HG02798 (cell line): Measurements from ENCODE around the gene ATP6V1B1.
A peak's percentile ranks its signal among the peaks of the same experiment; 100 is the strongest.

ENCODE experiments used
- ATAC-seq: cut with Tn5 transposase; IDR thresholded peaks from one replicate; pipeline ENCODE4 v1.9.1; 2021; ENCODE audit warnings: mild to moderate bottlenecking; ENCODE audit not compliant: unreplicated experiment, poor library complexity

Gene ATP6V1B1

DNA sequence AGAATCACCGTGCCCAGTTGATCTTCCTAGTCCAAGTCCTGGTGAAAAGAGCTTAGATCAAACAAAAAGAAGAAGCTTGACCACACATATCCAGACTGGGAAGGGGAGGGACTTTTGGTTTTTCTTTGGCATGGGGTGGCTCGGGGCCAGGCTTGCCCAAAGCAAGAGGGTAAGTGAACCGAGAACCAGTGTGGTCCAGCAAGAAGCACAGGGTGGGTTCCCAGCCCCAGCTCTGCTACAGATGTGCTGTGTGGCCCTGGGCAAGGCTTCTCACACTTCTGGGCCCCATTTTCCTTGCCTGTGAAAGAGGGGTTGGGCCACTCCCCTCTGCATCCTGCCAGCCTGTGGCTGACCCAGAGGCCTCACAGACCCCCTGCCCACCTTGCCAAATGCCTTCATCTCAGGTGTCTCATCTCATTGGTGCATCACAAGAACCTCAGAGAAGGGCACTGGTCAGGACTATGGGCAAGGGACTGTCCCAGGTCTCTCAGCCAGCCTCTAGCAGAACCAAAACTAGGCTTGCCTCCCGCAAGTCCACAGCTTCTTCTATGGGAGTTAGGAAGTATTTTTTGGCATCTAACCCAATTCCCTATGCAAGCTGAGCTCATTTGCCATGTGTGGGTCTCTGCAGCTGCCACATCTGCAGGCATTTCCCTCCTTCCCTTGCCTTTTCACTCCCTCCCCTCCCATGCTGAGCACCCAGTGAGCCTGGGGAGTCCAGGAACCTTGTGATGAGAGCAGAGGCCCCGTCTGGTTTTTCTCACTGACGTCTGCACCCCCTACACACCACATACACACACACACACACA, 6.9 kb downstream of the ATP6V1B1 start:
- ATAC-seq: no peak

GRCh38 chr2:70943205-70943871, 7.6 kb downstream of the ATP6V1B1 start:
- no peak for ATAC-seq

DNA sequence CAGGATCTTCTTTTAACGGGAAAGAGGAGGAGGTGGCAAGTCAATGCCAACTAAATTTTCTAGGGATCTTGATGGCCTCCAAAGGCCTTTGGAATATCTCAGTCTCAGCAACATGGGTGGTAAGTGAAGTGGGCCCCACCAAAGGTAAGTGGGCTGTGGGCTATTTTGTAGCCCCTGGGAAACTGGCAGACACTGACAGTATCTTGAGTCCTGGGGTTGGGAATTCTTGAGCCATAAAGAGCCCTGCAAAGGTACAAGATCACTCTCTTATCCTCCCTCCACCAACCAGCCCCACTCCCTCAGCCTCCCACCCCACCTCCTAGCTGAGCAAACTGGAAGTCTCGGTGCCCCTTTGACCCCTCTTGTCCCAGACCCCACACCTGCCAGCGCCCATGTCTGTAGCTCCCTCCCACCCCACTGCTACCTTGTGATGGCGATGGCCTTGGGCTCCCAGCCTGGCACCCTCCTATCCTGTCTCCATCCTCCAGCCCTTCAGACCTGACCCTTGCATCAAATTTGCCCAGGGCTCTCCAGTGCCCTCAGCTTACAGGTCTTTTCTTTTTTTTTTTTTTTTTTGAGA, 8.5 kb downstream of the ATP6V1B1 start:
- no peak for ATAC-seq

DNA sequence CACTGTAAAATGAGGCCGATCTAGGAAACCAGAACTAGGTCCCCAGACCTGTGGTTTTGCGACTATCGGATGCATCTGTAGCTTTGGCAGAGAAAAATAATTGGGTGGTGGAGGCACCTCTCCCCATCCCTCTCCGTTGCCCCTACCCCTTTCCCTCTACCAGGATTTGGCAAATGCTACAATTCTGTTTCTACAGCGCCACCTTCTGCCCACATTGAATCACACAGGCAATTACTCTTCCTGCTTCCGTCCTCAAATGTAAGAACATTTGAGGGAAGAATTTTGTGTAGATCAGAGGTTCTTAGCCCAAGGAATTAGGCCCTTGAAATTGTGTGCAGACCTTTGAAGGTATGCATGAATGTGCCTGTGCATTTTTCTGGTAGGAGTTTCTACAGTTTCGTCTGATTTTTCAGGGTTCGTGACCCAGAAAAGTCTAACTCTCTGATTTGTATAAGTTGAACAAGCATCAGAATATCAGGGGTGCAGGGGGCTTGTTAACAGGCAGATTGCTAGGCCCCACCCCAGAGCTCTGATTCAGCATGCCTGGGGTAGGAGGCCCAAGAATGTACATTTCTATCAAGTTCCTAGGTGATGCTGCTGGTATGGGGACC, 11.2 kb downstream of the ATP6V1B1 start:
- no peak for ATAC-seq

DNA sequence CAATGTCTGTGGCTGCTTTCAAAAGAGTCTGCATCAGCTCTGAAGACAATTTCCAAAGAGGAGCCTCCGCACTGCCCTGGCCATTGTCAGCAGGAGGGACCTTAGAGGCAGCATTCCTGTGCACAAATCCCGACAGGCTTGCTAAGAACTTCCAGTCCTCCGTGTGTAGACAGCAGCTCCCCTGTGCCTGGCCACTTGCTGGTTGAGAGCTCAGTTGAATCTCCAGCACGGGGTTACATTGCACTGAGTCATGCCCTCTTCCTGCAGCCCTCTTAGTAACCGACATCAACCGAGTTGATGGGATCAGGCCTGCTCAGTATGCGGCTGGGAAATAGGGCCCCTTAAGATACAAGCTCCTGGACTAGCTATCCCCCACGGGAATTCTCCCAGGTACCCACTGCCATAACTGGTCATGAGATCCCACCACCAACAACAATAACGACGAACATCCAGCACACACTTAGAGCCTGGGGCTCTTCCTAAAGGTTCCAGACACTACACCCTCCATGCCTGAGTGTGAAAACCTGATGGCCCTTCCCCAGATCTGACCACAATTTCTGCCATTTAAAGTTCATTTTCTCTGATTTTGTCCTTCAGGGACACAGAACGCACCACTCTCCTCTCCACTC, 12.0 kb downstream of the ATP6V1B1 start:
- no peak for ATAC-seq

GRCh38 chr2:70948337-70949003, 12.8 kb downstream of the ATP6V1B1 start:
- ATAC-seq: peak; percentile 92

DNA sequence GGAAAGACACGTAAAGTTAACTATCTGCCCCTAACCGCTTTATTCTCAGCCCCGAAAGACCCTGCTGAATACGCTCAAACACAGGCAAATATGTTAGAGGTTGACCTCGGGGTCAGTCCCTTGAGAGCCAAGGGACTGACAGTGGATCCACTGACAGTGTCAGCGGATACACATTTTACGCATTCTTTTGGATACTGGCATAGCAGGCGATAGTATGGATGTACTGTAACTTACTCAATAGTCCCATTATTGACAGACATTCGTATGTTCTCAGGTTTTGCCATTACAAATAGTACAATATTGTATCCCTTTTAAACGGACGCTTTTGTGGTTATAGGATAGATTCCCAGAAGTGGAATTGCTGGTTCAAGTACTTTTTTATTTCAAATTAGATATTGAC, 13.4 kb downstream of the ATP6V1B1 start:
- ATAC-seq: no peak

DNA sequence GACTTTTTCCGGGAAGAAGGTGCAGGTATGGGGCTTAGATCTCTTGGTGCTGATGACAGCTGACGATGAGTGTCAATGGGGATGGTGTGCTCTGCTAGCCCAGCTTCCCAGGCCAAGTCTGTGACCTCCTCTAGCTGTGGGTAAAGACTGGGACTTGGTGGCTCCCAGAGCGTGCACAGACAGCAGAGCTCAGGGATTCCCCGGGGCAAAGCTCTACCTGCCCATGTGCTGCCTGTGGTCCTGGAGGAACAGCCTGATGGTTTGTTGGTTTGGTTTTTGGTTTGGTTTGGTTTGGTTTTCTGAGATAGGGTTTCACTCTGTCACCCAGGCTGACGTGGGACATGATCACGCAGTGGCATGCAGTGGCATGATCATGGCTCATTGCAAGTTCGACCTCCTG, 19.2 kb downstream of the ATP6V1B1 start:
- no peak for ATAC-seq

- no peak for ATAC-seq
Observed at GRCh38 chr2:70956141-70956540, 20.4 kb downstream of the ATP6V1B1 start.

GRCh38 chr2:70957798-70958197, 22.1 kb downstream of the ATP6V1B1 start:
- ATAC-seq: no peak

- ATAC-seq: no peak
Observed at GRCh38 chr2:70958759-70959158, 23.1 kb downstream of the ATP6V1B1 start.

- no peak for ATAC-seq
Observed at GRCh38 chr2:70959271-70959761, 23.6 kb downstream of the ATP6V1B1 start.

- ATAC-seq: no peak
Observed at GRCh38 chr2:70959851-70960832, 24.4 kb downstream of the ATP6V1B1 start.

DNA sequence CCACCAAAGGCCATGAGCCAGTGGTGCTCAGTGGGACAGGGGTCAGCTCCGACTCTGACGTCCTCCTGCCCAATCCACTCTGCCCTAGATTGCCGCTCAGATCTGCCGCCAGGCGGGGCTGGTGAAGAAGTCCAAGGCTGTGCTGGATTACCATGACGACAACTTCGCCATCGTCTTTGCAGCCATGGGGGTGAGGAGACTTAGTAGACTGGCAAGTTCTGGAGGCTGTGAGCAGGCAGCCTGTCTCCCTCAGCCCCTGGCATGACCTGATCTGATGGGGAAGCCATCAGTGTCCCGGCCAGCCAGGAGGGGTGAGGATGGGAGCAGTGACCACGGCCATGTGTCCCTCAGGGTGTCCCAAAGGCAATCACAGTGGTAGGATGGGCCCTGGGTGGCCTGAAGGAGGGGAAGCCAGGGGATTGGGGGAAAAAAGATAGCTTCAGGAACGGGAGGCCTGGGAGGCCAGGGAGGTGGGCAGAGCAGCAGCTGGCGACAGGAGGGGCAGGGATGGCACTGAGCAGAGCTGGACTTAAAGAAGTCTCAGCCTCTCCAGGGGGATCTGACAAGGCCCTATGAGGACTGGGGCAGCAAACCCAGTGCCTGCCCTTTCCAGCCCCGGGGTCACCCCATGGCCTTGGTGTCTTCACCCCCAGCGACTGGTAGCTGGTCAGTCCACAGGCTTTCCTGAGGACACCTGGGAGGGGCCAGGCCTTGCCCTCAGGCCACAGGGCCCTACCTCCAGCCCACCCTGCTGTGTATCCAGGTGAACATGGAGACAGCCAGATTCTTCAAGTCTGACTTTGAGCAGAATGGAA, 25.3 kb downstream of the ATP6V1B1 start:
- no peak for ATAC-seq

DNA sequence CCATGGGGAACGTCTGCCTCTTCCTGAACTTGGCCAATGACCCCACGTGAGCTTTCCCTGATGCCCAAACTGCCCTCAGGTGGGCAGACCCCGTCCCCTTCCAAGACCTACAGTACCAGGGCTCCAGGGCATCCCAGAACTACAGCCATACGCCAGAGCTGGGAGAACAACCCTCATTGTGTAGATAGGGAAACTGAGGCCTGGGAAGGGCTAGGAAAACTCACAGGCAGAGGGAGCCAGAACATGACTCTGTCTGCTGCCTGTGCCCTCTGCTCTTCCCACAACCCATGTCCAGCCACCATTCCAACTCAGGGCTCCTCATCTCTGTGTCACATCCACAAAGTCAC, 25.9 kb downstream of the ATP6V1B1 start:
- no peak for ATAC-seq

DNA sequence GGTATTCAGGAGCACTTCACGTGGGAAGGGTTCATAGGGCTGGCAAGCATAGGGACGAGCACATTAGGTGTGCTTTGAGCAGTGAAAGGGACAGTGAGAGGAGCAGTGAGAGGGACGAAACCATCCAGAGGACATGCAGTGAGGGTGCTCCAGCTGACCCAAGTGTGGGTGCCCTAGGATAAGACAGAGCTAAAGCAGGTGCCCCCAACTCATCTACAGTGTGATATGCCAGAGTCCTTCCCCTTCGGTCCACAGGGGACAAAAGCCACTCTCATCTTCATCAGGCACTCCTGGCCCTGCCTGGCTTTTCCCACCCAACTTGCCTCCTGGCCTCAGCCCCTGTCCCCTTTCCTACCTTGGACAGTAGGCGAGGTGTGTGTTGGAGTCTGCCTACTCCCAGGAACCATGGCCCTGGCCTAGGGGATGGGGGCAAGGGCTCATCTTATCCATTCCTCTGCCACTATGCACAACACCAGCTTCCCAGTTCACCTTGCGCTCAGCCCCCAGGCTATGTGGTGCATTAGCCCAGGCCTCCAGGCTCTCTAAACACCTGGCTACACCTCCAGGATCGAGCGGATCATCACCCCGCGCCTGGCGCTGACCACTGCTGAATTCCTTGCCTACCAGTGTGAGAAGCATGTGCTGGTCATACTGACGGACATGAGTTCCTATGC, 26.6 kb downstream of the ATP6V1B1 start:
- ATAC-seq: no peak
